Panc1 (cell line): Measurements from ENCODE around the gene PTPRK. TPM values are rescaled to one million over a fixed set of nuclear protein-coding genes. Genes with fewer than 3 reads are reported as not detected.

ENCODE experiments used
- ATAC-seq: fragments of 200-7000 bp; cut with Tn5 transposase; 2 replicates; pipeline ENCODE4 v1.9.1; 2020; ENCODE audit warnings: mild to moderate bottlenecking, moderate library complexity
- BruUV-seq: library from RNA; stranded (reverse); fragments of 400-500 nt; replicated peaks from 2 replicates; lab custom pipeline; 2021; lab: Mats Ljungman, UMichigan
- CTCF ChIA-PET: fragments of 300-600 bp; sonication (Branson Sonifier 250); formaldehyde crosslinking; loops from one replicate; lab custom pipeline; 2022; ENCODE audit warnings: antibody characterized with exemption; lab: Charles Lee
- POLR2A ChIA-PET: fragments of 300-600 bp; sonication (Branson Sonifier 250); formaldehyde crosslinking; loops from one replicate; lab custom pipeline; 2022; ENCODE audit warnings: antibody characterized with exemption; lab: Charles Lee
- DNase-seq: peaks from one replicate; pipeline ENCODE4 v3.0.0-alpha.2; 2010; ENCODE audit warnings: low read depth, low spot score
- H3K27ac ChIP-seq: 2 replicates; pipeline ENCODE4 v1.5.1; 2011; ENCODE audit warnings: mild to moderate bottlenecking, low read length, inconsistent platforms
- H3K27me3 ChIP-seq: fragments of 200-500 bp; sonication (Bioruptor generic); 2 replicates; pipeline ENCODE4 v1.6.0; 2014; ENCODE audit warnings: low read length, inconsistent platforms; ENCODE audit not compliant: control insufficient read depth, insufficient read depth
- H3K36me3 ChIP-seq: fragments of 200-500 bp; sonication (Bioruptor generic); 2 replicates; pipeline ENCODE4 v1.5.1; 2014; ENCODE audit warnings: inconsistent platforms, mild to moderate bottlenecking, low read length, moderate library complexity; ENCODE audit not compliant: control insufficient read depth, insufficient read depth
- H3K4me1 ChIP-seq: 2 replicates; pipeline ENCODE4 v1.5.1; 2011; ENCODE audit warnings: inconsistent platforms, mild to moderate bottlenecking, low read length, moderate library complexity; ENCODE audit not compliant: control insufficient read depth, insufficient read depth
- H3K4me3 ChIP-seq, 2 experiments: 2 replicates each; pipeline ENCODE4 v1.5.1; 2011 to 2012; ENCODE audit warnings: low read depth in 2 of 2, low read length in 2 of 2, mild to moderate bottlenecking in 2 of 2, inconsistent platforms in 1 of 2, moderate library complexity in 1 of 2
- H3K9me3 ChIP-seq: fragments of 200-500 bp; sonication (Bioruptor generic); 2 replicates; pipeline ENCODE4 v1.5.1; 2014; ENCODE audit warnings: low read depth, mild to moderate bottlenecking, inconsistent platforms, low read length, moderate library complexity; ENCODE audit not compliant: control insufficient read depth, insufficient read depth
- POLR2AphosphoS5 ChIP-seq: IDR thresholded peaks from 2 replicates; pipeline ENCODE4 v1.6.1; 2012; ENCODE audit warnings: mild to moderate bottlenecking, low read depth, low read length, moderate library complexity
- SIN3A ChIP-seq: IDR thresholded peaks from 2 replicates; pipeline ENCODE4 v1.6.1; 2012; ENCODE audit warnings: low read depth, mild to moderate bottlenecking, low read length, moderate library complexity, borderline replicate concordance; ENCODE audit not compliant: insufficient read depth
- TCF7L2 ChIP-seq: IDR thresholded peaks from 2 replicates; pipeline ENCODE4 v1.6.1; 2011; ENCODE audit warnings: mild to moderate bottlenecking, low read depth, low read length, inconsistent platforms
- in situ Hi-C: cut with HindIII; loops from 2 replicates; pipeline ENCODE4 v1.10.0; 2016; ENCODE audit warnings: low sequenced_read_pairs, low pct_unique_long_range_greater_than_20kb
- intact Hi-C: fragments of 100-400 bp; cut with micrococcal nuclease; formaldehyde crosslinking; loops from one replicate; pipeline ENCODE4 v1.10.0; 2022; ENCODE audit not compliant: unreplicated experiment
- total RNA-seq: library from RNA; stranded (reverse); gene quantifications from one replicate; pipeline ENCODE4 v1.2.1, GENCODE V29; 2021; ENCODE audit not compliant: unreplicated experiment
- TF ChIP-seq, protein P1 (sequence below): fragments of 450-650 bp; IDR thresholded peaks from 2 replicates; pipeline ENCODE4 v1.5.1; 2017; ENCODE audit warnings: mild to moderate bottlenecking
- TF ChIP-seq, protein P2 (sequence below), 2 experiments: IDR thresholded peaks; 2 replicates each; pipeline ENCODE4 v1.6.1; 2011 to 2012; ENCODE audit warnings: low read depth in 2 of 2, control low read depth in 1 of 2, low read length in 1 of 2, mild to moderate bottlenecking in 1 of 2, moderate library complexity in 1 of 2; ENCODE audit not compliant: insufficient read depth in 1 of 2

PTPRK gene
- total RNA-seq, 1 experiment from 2014 or later = 61.8 TPM

DNA sequence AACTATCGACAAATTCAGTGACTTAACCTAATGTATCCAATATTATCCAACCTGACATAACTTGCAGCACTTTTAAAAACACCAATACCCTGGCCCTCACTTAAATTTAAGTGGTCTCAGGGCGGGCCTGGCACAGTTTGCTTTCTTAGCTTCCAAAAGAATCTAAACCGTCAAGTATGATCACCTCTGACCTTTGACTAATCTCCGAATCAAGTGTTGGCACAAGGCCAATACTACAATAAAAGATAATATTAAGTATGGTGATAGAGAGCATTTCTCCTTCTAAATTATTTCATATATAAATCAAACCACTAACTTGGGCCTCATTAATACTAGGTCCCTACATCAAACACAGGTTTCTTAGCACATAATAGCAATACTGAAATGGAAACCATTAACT, 153.0 kb downstream of the PTPRK start:
- H3K4me1 ChIP-seq = peaks cover 19% of the 10 kb centered on the region
- no TSS peak for BruUV-seq
- no peaks in the 10 kb centered on the region for H3K36me3 ChIP-seq
- ChIA-PET CTCF (no interaction called here), POLR2A (no interaction called here)
- TF ChIP-seq, protein P1, sequence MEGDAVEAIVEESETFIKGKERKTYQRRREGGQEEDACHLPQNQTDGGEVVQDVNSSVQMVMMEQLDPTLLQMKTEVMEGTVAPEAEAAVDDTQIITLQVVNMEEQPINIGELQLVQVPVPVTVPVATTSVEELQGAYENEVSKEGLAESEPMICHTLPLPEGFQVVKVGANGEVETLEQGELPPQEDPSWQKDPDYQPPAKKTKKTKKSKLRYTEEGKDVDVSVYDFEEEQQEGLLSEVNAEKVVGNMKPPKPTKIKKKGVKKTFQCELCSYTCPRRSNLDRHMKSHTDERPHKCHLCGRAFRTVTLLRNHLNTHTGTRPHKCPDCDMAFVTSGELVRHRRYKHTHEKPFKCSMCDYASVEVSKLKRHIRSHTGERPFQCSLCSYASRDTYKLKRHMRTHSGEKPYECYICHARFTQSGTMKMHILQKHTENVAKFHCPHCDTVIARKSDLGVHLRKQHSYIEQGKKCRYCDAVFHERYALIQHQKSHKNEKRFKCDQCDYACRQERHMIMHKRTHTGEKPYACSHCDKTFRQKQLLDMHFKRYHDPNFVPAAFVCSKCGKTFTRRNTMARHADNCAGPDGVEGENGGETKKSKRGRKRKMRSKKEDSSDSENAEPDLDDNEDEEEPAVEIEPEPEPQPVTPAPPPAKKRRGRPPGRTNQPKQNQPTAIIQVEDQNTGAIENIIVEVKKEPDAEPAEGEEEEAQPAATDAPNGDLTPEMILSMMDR = no peak
- TF ChIP-seq, protein P2, sequence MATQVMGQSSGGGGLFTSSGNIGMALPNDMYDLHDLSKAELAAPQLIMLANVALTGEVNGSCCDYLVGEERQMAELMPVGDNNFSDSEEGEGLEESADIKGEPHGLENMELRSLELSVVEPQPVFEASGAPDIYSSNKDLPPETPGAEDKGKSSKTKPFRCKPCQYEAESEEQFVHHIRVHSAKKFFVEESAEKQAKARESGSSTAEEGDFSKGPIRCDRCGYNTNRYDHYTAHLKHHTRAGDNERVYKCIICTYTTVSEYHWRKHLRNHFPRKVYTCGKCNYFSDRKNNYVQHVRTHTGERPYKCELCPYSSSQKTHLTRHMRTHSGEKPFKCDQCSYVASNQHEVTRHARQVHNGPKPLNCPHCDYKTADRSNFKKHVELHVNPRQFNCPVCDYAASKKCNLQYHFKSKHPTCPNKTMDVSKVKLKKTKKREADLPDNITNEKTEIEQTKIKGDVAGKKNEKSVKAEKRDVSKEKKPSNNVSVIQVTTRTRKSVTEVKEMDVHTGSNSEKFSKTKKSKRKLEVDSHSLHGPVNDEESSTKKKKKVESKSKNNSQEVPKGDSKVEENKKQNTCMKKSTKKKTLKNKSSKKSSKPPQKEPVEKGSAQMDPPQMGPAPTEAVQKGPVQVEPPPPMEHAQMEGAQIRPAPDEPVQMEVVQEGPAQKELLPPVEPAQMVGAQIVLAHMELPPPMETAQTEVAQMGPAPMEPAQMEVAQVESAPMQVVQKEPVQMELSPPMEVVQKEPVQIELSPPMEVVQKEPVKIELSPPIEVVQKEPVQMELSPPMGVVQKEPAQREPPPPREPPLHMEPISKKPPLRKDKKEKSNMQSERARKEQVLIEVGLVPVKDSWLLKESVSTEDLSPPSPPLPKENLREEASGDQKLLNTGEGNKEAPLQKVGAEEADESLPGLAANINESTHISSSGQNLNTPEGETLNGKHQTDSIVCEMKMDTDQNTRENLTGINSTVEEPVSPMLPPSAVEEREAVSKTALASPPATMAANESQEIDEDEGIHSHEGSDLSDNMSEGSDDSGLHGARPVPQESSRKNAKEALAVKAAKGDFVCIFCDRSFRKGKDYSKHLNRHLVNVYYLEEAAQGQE (IDR thresholded peaks at IDR 0.05; ENCODE audit: insufficient read depth in 1 of 2, low read depth in 2 of 2, low read length in 1 of 2) = no peak
- TF ChIP-seq TCF7L2 (no peak), POLR2AphosphoS5 (no peak), SIN3A (no peak)
- DNase-seq = no peak
- peak overlapping the region; percentile 15; the same call in 1 of the 2 replicates for H3K27ac ChIP-seq
- no peaks in the 10 kb centered on the region for H3K9me3 ChIP-seq
- in situ Hi-C loops (no loop called here), intact Hi-C loops (no loop called here)
- no peaks in the 10 kb centered on the region for H3K27me3 ChIP-seq
- no peak overlapping the region for H3K4me3 ChIP-seq
- no peak for ATAC-seq

DNA sequence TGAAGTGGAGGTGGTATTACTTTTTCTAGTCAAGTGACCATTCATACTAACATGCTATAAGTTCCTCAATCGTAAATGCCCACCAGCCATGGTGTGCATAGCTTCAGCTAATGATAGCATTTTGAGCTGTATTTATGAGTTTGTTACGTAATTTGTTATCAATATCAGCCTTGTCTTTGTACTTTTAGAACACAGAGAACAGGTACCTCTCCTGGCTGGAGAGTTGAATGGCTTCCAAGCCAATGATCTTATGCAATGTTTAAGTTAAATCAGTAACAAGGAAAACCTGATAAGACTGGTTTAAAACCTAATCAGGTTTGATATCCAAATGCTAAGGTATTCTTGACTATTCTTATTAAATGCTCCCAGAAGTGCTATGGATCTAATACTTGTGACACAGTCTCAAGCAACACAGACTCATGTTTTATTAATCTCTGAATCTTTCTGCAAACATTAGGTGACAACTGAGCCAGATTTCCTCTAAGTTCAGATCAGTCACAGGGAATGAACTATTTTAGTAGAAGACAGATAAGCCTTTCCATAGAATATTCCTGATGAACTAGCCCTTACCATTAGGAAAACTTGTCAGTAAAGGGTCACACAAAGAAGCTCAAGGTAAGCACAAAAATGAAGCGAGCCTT, 154.8 kb downstream of the PTPRK start:
- intact Hi-C loops (no loop called here), in situ Hi-C loops (no loop called here)
- no peak for DNase-seq
- ChIA-PET POLR2A (no interaction called here), CTCF (no interaction called here)
- no peak for TF ChIP-seq TCF7L2
- TF ChIP-seq, protein P1 = no peak
- no peak for TF ChIP-seq POLR2AphosphoS5
- TF ChIP-seq SIN3A = no peak
- TF ChIP-seq, protein P2 (IDR thresholded peaks at IDR 0.05; ENCODE audit: insufficient read depth in 1 of 2, low read depth in 2 of 2, low read length in 1 of 2) = no peak
- H3K27me3 ChIP-seq = no peaks in the 10 kb centered on the region
- H3K4me1 ChIP-seq = peaks cover 19% of the 10 kb centered on the region
- no peaks in the 10 kb centered on the region for H3K9me3 ChIP-seq
- no TSS peak for BruUV-seq
- no peak overlapping the region for H3K27ac ChIP-seq
- no peaks in the 10 kb centered on the region for H3K36me3 ChIP-seq
- no peak overlapping the region for H3K4me3 ChIP-seq
- no peak for ATAC-seq
